ENCODE results near the gene SVOPL. TPM values are rescaled to one million over a fixed set of nuclear protein-coding genes. Genes with fewer than 3 reads are reported as not detected.

Gene SVOPL
- total and polyA plus RNA-seq, 2 donors (not counting 3 experiments of a cell fraction or from before 2014, with no cell fraction given), result not detected

DNA sequence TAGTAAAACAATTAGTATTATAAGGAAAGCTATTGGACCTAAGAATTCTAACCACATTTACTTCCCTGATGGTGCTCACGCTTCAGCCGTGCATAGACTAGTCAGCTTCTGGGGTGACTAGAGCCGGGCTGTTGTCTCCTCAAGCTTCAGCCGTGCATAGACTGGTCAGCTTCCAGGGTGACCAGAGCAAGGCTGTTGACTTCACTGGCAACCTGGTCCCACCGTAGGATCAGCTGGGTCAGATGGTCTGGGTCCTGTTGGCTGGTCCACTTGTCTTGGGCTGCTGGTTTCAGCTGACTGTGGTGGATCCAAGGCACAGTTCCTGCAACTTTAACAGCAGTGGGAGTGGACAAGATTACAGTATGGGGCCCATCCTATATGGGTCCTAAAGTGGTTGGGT lies 141.7 kb downstream of the SVOPL start:
- TF ChIP-seq FOS (IDR thresholded peaks at IDR 0.05; ENCODE audit: borderline replicate concordance, insufficient read depth, low read length), result no peak
- no peak for TF ChIP-seq JUN (IDR thresholded peaks at IDR 0.05; ENCODE audit: borderline replicate concordance, insufficient read depth, insufficient read length, low read depth)
- TF ChIP-seq, protein P1, sequence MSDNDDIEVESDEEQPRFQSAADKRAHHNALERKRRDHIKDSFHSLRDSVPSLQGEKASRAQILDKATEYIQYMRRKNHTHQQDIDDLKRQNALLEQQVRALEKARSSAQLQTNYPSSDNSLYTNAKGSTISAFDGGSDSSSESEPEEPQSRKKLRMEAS (IDR thresholded peaks at IDR 0.05; ENCODE audit: insufficient read depth, insufficient read length), result no peak
- no peak for TF ChIP-seq GATA2 (IDR thresholded peaks at IDR 0.05; ENCODE audit: insufficient read depth, insufficient read length, low read depth, low read length)
- no peak for TF ChIP-seq POLR2A (IDR thresholded peaks at IDR 0.05; ENCODE audit: low read depth, low read length)
- no peak for TF ChIP-seq POLR2AphosphoS5 (IDR thresholded peaks at IDR 0.05; ENCODE audit: insufficient read depth, low read depth, low read length)
- TF ChIP-seq EZH2 (IDR thresholded peaks at IDR 0.05; ENCODE audit: borderline replicate concordance, low read depth, low read length, severe bottlenecking), result no peak
- TF ChIP-seq MYC (IDR thresholded peaks at IDR 0.05; ENCODE audit: low read depth, low read length), result no peak
- TF ChIP-seq, protein P2, sequence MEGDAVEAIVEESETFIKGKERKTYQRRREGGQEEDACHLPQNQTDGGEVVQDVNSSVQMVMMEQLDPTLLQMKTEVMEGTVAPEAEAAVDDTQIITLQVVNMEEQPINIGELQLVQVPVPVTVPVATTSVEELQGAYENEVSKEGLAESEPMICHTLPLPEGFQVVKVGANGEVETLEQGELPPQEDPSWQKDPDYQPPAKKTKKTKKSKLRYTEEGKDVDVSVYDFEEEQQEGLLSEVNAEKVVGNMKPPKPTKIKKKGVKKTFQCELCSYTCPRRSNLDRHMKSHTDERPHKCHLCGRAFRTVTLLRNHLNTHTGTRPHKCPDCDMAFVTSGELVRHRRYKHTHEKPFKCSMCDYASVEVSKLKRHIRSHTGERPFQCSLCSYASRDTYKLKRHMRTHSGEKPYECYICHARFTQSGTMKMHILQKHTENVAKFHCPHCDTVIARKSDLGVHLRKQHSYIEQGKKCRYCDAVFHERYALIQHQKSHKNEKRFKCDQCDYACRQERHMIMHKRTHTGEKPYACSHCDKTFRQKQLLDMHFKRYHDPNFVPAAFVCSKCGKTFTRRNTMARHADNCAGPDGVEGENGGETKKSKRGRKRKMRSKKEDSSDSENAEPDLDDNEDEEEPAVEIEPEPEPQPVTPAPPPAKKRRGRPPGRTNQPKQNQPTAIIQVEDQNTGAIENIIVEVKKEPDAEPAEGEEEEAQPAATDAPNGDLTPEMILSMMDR (IDR thresholded peaks at IDR 0.05; ENCODE audit: extremely low read depth in 1 of 2, insufficient read depth in 1 of 2, low read depth in 1 of 2, low read length in 2 of 2), result no peak
- ChIA-PET POLR2A (no interaction called here), CTCF (no interaction called here)
- FAIRE-seq, result no peak
- DNase-seq (ENCODE audit: low read depth, low spot score), result no peak
- Histone ChIP-seq H2AFZ (ENCODE audit: low read depth, low read length) (no peak overlapping the region), H3K9ac (replicated peaks; ENCODE audit: extremely low read depth, insufficient read depth, low read length) (no peak overlapping the region), H3K9me1 (replicated peaks; ENCODE audit: control insufficient read depth, extremely low read depth, insufficient read depth, low read length) (no peaks in the 10 kb centered on the region), H3K79me2 (ENCODE audit: control insufficient read depth, insufficient read depth, low read length) (no peaks in the 10 kb centered on the region), H3K36me3 (ENCODE audit: control insufficient read depth in 2 of 2, extremely low read depth in 1 of 2, insufficient read depth in 2 of 2, low read length in 2 of 2) (peaks cover 10 to 20% of the 10 kb centered on the region in 2 experiments), H3K9me3 (replicated peaks; ENCODE audit: control insufficient read depth, insufficient read depth, low read length) (no peaks in the 10 kb centered on the region), H3K4me1 (ENCODE audit: control insufficient read depth, extremely low read depth, insufficient read depth, low read length) (no peaks in the 10 kb centered on the region), H3K4me2 (ENCODE audit: insufficient read depth, low read length) (no peak overlapping the region), H4K20me1 (replicated peaks; ENCODE audit: control insufficient read depth, extremely low read depth, insufficient read depth, low read length) (no peaks in the 10 kb centered on the region), H3K27ac (ENCODE audit: insufficient read depth, low read depth, low read length) (no peak overlapping the region), H3K27me3 (ENCODE audit: control insufficient read depth in 2 of 2, insufficient read depth in 2 of 2, low read length in 2 of 2) (no peaks in the 10 kb centered on the region), H3K4me3 (replicated peaks in 1 of 3; ENCODE audit: insufficient read depth in 1 of 3, low read depth in 1 of 3, low read length in 3 of 3) (no peak overlapping the region)
- intact Hi-C loops (cut with micrococcal nuclease), result no loop called here
- dilution Hi-C loops (cut with MboI; ENCODE audit: extremely low pct_ligation_motif_present, low sequenced_read_pairs), result no loop called here
- no TSS peak for BruUV-seq (replicated peaks)
